ENCODE results near the gene GSTCD. TPM values are rescaled to one million over a fixed set of nuclear protein-coding genes. Genes with fewer than 3 reads are reported as not detected.

The GSTCD gene
- total RNA-seq = 10 to 100 TPM in 2 of 4 donors, 1 to 10 TPM in 2; 9.6 to 19.5 (median 10.6) TPM

- intact Hi-C loops (cut with DNase I) = no loop called here
- Histone ChIP-seq H3K9me3 (no peaks in the 10 kb centered on the region), H3K4me3 (peak within 1 kb of the TSS; percentile 76 to 95 (median 86)), H3K27ac (peak within 1 kb of the TSS; percentile 87 to 95 (median 91)), H3K4me1 (peaks cover 0 to 33% (median 15%) of the 10 kb centered on the region in 3 donors), H3K36me3 (no peaks in the 10 kb centered on the region), H3K27me3 (no peaks in the 10 kb centered on the region)
- DNase-seq = peak; percentile 56
- TF ChIP-seq CTCF (IDR thresholded peaks at IDR 0.05) (peak in 2 of 6 experiments; percentile 19 to 23), POLR2A (IDR thresholded peaks at IDR 0.05) (peak in 1 of 4 donors; percentile 70)
- 1% methylated on average over 27 to 28 of the region's 63 CpGs for WGBS, 2 donors
Measured at GRCh38 chr4:105708181-105709080, at the start of gene GSTCD, which contains the start of gene INTS12. Gene GSTCD (plus strand): TSS chr4:105708784. CDS start chr4:105717614, 8,830 bp downstream. Gene INTS12 (minus strand): TSS chr4:105708689. CDS start chr4:105700005, 8,684 bp downstream.

GRCh38 chr4:105659190-105659589 lies 49.4 kb upstream of the GSTCD start:
- no peak for TF ChIP-seq CTCF (IDR thresholded peaks at IDR 0.05)
- H3K27ac ChIP-seq = no peak overlapping the region
- no peak overlapping the region for H3K4me3 ChIP-seq
- no peak for DNase-seq
- H3K4me1 ChIP-seq = no peaks in the 10 kb centered on the region
- 76 to 84% methylated on average over 5 to 6 of the region's 6 CpGs for WGBS, 2 donors
- no peaks in the 10 kb centered on the region for H3K9me3 ChIP-seq
- no peaks in the 10 kb centered on the region for H3K36me3 ChIP-seq
- H3K27me3 ChIP-seq = no peaks in the 10 kb centered on the region
- intact Hi-C loops (cut with DNase I) = no loop called here

GRCh38 chr4:105661028-105661427 lies 47.6 kb upstream of the GSTCD start:
- no peaks in the 10 kb centered on the region for H3K36me3 ChIP-seq
- no peak for DNase-seq
- intact Hi-C loops (cut with DNase I) = no loop called here

GRCh38 chr4:105662935-105663675 lies 45.5 kb upstream of the GSTCD start:
- no peak for TF ChIP-seq CTCF (IDR thresholded peaks at IDR 0.05)
- no peak for TF ChIP-seq POLR2A (IDR thresholded peaks at IDR 0.05)
- H3K9me3 ChIP-seq = no peaks in the 10 kb centered on the region
- intact Hi-C loops (cut with DNase I) = no loop called here
- H3K4me3 ChIP-seq = no peak overlapping the region
- no peaks in the 10 kb centered on the region for H3K27me3 ChIP-seq
- no peak for DNase-seq
- no peaks in the 10 kb centered on the region for H3K36me3 ChIP-seq
- 61 to 81% methylated on average over 2 of the region's 2 CpGs for WGBS, 2 donors
- no peak overlapping the region for H3K27ac ChIP-seq
- no peaks in the 10 kb centered on the region for H3K4me1 ChIP-seq

More at GRCh38 chr4:105661028-105661427, 47.6 kb upstream of the GSTCD start:
- Histone ChIP-seq H3K27ac (no peak overlapping the region), H3K4me1 (no peaks in the 10 kb centered on the region), H3K9me3 (no peaks in the 10 kb centered on the region), H3K27me3 (no peaks in the 10 kb centered on the region), H3K4me3 (no peak overlapping the region)
- TF ChIP-seq CTCF (IDR thresholded peaks at IDR 0.05) (no peak), POLR2A (IDR thresholded peaks at IDR 0.05) (no peak)
- WGBS, 2 donors = 54 to 76% methylated on average over 3 of the region's 3 CpGs

- Histone ChIP-seq H3K9me3 (no peaks in the 10 kb centered on the region), H3K27ac (no peak overlapping the region), H3K36me3 (no peaks in the 10 kb centered on the region), H3K4me1 (no peaks in the 10 kb centered on the region), H3K4me3 (no peak overlapping the region), H3K27me3 (no peaks in the 10 kb centered on the region)
- intact Hi-C loops (cut with DNase I) = no loop called here
- no peak for DNase-seq
- WGBS, 2 donors = 44% methylated on average over 5 of the region's 5 CpGs
- TF ChIP-seq CTCF (IDR thresholded peaks at IDR 0.05) (peak in 4 of 6 experiments; percentile 23 to 53 (median 28)), POLR2A (IDR thresholded peaks at IDR 0.05) (no peak)
Measured at GRCh38 chr4:105666693-105667092, 41.9 kb upstream of the GSTCD start.
